Activated gamma-delta T cell (primary cell): ENCODE measurements around the gene AP4E1.
"Not testable (repeated sequence)": the region's sequence is repeated elsewhere in the genome, so short reads cannot be mapped to it uniquely, and the experiment has no call there.

Experiments
- DNase-seq: peaks from one replicate; lab custom pipeline; 2025; lab: John Stamatoyannopoulos, UW

Gene AP4E1

DNA sequence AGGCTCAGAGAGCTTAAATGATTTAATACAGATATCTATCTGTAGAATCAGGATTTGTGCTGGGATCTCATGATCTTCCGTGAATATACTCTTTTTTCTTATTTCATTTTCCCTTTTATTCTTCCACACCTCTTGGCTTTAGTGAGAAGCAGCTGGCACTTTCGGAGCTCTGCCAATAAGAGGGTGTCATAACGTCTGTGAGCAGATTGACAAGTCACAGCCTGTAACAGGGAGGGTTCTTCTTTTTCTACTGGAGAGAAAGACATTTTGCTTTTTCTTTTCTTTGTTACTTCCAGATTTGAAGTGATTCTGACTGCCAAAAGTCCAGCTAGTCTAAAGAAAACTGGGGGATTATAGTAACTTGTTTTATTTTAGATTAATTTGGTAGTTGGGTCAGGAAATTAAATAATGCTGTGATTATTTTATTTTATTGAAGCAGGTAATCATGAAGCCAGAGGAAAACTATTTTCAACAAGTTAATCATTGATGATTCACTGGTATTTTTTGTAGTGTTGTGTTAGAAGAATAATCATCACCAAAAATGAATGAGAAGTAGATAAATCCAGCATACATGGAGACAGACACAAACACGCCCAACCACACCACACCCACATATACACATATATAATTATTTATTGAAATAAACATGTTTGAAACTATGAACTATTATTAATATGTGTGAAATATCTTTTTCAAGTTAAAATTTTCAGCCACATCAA is 116.4 kb downstream of the AP4E1 start:
- DNase-seq = no peak

DNA sequence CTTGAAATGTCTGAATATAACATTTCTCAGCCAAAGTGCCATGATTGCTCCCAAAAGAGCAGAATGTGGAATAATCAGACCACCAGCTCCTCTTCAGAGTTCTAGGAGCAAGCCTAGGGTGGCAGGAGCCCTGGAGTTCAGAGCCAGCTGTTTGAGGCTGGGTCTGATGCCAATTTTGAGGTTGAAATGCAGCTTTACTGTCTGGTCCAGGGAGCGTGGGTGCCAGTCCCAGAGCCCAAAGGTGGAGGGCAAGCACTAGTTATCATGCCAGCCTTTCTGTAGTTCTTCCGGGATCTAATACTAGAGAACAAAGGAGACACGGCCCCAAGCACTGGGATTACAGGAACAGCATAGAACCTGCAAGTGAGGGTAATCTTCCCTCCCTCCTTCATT is 117.0 kb downstream of the AP4E1 start:
- no peak for DNase-seq

GRCh38 chr15:51030649-51031316 is 122.3 kb downstream of the AP4E1 start:
- no peak for DNase-seq

- DNase-seq = not testable (repeated sequence)
These were observed 129.0 kb downstream of the AP4E1 start for GRCh38 chr15:51037474-51037873.

- DNase-seq = no peak
These were observed 129.9 kb downstream of the AP4E1 start for GRCh38 chr15:51038162-51038973.

- no peak for DNase-seq
These were observed 130.5 kb downstream of the AP4E1 start for GRCh38 chr15:51038974-51039319.

DNA sequence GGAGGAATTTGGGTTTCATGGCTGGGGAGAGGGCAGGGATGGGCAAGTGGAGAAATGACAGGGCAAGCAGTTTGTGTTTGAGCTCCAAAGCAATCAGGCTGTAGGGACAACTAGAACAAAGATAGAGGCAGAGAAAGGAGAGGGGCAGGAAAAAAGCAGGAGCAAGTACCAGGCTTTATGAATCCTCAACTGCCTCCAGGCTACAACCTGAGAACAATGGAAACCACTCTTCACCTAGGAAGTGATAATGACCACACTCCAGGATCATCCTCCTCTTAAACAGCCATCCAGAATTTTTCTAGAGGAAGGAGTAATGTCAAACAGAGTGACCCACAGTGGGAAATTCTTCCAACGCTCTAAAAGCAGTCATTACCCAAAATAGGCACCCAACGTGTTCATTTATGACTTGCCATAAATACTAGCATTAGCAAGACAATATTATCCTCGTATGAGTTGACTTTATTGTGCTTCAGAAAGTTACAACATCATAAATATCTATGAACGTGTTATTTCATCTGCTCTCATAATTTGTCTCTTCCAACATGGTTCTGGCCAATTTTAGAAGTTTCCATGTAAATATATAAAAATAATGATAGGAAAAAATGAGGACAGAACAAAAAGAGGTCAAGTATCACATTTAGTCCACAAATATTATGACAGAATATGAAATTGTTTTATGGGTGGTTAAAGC is 135.7 kb downstream of the AP4E1 start:
- no peak for DNase-seq

GRCh38 chr15:51046016-51046415 is 137.5 kb downstream of the AP4E1 start:
- DNase-seq = no peak

- no peak for DNase-seq
These were observed 138.4 kb downstream of the AP4E1 start for GRCh38 chr15:51046799-51047449.

- DNase-seq = no peak
These were observed 139.8 kb downstream of the AP4E1 start for GRCh38 chr15:51048308-51048707.

DNA sequence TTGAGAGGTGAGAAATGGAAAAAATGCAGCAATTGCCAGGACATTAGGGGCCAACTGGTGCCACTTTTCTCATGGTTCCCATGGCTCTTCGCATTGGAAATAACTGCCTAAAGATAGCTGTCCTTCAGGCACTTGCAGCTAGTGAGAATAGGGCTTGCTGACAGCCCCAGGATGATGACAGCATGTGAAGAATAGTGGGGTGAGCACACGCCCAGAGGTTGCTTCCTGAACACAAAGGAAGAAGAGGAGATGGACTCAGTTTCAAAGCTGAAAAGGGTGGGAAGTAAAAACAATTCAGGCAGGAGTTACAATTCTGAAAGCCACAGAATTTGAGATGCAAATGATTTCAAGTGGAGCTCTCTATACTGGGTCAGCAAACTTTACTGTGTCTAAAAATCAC is 140.6 kb downstream of the AP4E1 start:
- no peak for DNase-seq

GRCh38 chr15:51051776-51052175 is 143.3 kb downstream of the AP4E1 start:
- DNase-seq = no peak

DNA sequence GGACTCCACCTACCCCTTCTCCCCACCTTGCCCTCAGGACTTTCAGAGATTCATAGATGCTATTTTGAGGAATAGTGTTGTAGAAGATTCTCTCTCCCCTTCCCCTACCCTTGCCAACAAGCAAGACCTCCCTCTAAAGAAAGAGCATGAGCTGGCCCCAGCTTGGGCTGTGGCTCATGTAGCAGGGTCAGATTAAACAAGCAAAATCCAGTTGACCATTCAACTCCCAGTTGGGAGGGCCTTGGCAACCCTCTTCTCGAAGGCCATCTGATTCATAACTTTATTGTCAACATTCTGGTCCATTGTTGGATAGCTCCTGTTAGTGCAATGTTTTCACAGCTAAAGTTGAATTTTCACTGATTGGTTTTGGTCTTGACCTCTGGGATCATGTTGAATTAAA is 145.1 kb downstream of the AP4E1 start:
- no peak for DNase-seq

- DNase-seq = no peak
These were observed 146.1 kb downstream of the AP4E1 start for GRCh38 chr15:51054535-51054934.
